Activated effector memory CD4-positive, alpha-beta T cell treated with anti-CD3 and anti-CD28 coated beads, Interleukin-2, amount 50 U/mL, for 16 hours (primary cell): ENCODE results near the gene SPOCK2.
"Not testable (repeated sequence)": the region's sequence is repeated elsewhere in the genome, so short reads cannot be mapped to it uniquely, and the experiment has no call there.

Experiments used
- DNase-seq: peaks from one replicate; pipeline ENCODE4 v3.0.0-alpha.2; 2020

Gene SPOCK2

DNA sequence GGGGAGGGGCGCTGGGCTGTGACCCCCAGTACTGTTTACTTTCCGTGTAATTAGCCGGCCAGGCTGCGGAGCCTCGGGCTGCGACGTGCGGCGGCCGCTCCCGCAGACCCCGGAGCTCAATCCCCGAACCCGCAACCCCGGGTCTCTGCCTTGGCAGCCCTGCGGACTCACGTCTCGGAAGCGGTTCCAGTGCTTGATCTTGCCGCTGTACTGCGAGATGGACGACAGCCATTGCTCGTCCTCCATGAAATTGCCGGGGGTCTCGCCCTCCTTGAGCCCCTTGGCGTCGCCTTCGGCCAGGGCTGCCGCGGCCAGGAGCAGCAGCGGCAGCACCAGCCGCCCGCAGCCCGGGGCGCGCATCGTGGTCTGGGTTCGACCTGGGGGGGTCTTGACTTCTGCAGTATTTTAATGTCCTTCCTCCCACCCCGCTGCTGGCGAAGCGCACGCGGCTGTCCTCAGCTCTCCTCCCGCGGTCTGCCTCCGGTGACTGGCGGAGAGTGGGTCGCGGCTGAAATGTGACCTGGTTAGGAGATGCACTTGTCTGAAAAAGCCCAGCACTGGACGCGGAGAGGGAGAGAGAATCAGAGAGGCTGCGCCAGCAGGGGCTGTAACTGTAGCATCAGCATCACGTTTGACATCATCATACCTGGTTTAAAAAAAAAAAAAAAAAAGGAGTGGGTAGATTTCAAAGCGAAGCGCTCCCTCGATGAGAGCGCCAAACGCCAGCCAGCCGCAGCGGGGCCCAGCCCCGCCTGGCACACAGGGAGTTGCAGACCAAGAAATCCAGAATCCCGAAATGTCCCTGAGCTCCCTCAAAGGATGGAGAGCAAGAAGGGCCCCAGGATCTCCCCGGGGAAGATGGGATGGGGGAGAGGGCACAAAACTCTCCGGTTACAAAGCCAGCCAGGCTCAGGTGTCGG, at the start of gene SPOCK2:
SPOCK2 (minus strand) TSS at position 583 of the 920 bp plus-strand sequence; CDS start at position 360, 223 bp downstream.
- peak; percentile 90 for DNase-seq

- no peak for DNase-seq
Measured at GRCh38 chr10:72137583-72137982, 49.2 kb upstream of the SPOCK2 start.

- not testable (repeated sequence) for DNase-seq
Measured at GRCh38 chr10:72136225-72136624, 47.9 kb upstream of the SPOCK2 start.

DNA sequence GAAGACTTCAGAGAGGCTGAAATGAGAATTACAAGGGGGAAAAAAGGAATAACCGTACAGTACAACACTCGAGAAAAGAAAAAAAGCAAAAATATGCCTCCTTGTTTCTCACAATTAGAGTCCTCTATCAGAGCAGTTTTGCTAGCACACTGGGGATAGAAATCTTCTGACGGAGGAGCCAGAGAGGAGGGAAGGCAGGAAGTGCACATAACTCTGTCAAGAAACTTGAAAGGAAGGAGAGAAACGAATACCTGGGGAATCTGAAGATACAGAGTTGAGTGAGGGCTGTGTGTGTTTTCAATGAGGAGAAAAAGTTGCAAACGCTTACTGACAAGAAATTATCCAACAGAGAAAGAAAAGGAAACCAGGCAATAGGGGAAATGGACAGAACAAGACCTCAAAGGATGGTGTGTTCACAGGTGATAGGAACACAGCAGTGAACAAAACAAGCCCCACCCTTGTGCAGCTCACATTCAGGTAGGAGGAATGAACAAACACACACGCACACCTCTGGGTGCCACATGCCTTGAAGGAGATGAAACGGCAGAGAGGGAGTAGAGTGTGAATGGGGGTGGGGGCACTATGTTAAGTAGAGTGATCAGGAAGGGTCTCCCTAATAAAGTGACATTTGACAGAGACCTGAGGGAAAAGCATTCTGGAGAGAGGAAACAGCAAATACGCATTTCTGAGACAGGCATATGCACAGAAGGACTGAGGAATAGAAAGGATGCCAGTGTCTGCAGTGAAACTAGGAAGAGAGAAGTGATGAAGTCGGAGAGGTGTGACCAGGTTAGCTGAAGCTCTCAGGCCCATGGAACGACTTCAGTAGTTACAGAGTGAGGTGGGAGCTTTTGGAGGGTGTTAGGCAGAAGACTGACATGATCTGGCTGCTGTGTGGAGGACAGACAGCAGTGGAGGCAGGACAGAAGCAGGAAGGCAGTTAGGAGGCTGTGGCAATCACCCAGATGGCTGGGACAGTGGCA, 46.7 kb upstream of the SPOCK2 start:
- no peak for DNase-seq

- DNase-seq: no peak
Measured at GRCh38 chr10:72133517-72133916, 45.2 kb upstream of the SPOCK2 start.

- no peak for DNase-seq
Measured at GRCh38 chr10:72132854-72133253, 44.5 kb upstream of the SPOCK2 start.

DNA sequence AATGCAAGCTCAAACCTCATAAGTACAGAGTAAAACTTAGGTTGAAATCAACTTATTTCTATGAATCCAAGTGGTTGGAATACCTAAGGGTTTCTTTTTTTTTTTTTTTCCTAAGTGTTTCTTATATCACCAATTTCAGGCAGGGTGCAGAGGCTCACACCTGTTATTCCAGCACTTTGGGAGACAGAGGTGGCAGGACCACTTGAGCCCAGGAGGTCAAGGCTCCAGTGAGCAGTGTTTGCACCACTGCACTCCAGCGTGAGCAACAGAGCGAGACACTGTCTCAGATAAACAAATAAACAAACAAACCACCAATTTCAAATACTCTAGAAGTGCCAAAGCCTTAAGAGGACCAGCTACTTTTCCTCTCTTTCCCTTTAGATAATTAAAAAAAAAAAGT, 39.2 kb upstream of the SPOCK2 start:
- DNase-seq: no peak

DNA sequence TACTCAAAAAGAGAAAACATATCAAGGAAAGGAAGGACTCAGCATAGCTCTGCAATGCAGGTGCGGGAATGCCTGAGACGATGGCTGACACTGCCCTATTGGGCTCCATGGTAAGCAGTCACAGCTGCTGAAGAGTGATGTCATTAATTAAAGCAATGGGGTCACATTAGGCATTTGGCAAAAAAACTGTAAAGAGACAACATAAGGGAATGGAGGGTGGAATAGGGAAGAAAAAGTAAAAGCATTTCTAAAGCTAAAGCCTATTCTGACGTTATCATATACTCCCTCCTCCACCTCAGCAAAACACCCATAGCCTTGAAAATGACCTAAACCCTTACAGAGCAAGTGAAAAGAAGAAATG, 38.5 kb upstream of the SPOCK2 start:
- no peak for DNase-seq

- DNase-seq: no peak
Measured at GRCh38 chr10:72126184-72126871, 38.0 kb upstream of the SPOCK2 start.

DNA sequence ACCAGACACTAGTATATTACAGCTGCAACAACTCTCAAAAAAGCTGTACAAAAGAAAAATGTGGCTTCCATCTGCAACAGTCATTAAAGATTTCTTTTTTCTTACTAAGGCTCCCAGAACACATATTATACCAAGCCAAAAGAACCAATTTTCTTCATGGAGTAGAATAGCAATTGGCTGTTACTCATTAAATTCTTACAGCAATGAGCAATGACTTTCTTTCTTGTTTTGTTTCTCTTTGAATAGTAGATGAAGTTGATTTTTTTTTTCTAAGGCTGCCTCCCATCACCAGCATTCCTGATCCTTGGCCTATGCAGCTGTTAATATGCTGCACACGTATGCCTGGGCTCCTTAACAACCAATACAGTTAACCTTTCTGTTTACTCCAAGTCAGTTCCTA, 36.6 kb upstream of the SPOCK2 start:
- no peak for DNase-seq

- no peak for DNase-seq
Measured at GRCh38 chr10:72124381-72124780, 36.0 kb upstream of the SPOCK2 start.

DNA sequence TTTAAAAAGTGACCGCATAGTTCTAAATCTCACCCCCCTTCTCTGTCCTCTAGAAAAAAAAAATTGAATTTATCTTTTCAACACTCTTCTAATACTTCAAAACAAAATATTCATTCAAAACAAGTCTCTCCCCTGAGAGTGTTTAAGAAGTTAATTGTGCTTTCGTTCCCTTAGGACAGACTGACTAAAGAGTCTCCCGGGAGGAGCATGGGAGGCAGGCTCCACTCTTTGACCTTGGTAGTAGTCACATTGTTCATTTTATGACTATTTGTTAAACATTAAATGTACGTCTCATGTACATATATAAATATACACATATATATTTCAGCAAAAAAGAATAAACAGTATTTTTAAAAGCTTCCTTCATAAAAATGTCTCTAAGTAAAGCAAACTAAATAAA, 35.3 kb upstream of the SPOCK2 start:
- DNase-seq: no peak

DNA sequence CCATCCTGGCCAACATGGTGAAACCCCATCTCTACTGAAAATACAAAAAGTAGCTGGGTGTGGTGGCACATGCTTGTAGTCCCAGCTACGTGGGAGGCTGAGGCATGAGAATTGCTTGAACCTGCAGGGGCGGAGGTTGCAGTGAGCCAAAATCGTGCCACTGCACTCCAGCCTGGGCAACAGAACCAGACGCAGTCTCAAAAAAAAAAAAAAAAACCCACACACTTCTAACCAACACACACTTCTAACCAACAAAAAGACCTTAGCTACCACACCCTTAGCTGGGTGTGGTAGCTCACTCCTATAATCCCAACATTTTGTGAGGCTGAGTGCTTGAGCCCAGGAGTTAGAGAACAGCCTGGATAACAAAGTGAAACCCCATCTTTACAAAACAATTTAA, 33.9 kb upstream of the SPOCK2 start:
- DNase-seq: no peak

DNA sequence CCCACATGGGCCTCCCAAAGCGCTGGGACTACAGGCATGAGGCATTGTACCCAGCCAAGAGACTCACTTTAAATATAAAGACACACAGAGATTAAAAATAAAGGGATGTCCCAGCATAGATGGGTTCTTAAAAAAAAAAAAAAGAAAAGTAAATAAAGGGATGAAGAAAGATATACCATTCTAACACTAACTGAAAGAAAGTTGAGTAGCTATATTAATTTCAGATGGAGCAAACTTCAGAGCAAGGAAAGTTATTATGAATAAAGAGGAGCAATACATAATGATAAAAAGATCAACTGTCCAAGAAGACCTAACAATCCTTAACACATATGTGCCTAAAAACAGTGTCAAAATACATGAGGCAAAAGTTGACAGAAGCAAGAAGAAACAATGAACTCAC, 33.0 kb upstream of the SPOCK2 start:
- DNase-seq: no peak

DNA sequence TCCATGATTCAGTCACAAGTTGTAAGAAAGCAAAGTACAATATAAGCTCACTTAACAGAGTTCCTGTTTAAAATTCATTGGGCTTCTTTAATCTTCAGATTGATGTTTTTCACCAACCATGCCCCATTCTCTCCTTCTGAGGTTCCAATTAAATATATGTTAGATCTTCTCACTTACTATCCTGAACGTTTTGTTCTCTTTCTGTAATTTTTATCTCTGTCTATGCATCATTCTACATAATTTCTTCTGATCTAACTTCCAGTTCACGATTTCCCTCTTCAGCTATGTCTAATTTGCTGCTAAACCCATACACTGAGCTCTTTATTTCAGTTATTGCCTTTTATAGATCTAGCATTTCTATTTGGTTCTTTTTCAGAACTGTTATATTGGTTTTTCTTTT, 28.0 kb upstream of the SPOCK2 start:
- no peak for DNase-seq

- no peak for DNase-seq
Measured at GRCh38 chr10:72114706-72115450, 26.5 kb upstream of the SPOCK2 start.

DNA sequence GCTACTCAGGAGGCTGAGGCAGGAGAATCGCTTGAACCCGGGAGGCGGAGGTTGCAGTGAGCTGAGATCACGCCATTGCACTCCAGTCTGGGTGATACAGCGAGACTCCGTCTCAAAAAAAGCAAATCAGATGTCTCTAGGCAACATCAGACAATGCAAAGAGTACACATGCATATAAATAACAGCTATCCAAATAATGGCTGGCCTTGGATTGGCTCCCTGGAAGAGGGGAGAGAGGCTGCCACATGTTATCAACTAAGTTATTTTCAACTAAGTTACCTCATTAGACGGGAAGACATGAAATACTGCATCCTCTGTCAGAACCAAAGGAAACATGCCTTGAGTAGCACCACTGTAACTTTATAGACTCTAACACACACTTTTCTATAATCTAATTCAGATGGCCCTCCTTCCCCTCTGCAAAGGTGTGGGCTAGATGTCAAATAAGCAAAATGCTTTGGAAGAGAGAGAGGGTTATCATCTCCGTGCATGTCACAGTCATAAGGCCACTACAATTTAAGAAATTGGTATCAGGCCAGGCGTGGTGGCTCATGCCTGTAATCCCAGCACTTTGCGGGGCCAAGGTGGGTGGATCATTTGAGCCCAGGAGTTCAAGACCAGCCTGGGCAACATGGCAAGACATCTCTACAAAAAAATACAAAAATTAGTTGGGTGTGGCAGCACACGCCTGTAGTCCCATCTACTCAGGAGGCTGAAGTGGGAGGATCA, 22.5 kb upstream of the SPOCK2 start:
- DNase-seq: no peak

GRCh38 chr10:72109636-72110157, 21.3 kb upstream of the SPOCK2 start:
- DNase-seq: peak; percentile 71

DNA sequence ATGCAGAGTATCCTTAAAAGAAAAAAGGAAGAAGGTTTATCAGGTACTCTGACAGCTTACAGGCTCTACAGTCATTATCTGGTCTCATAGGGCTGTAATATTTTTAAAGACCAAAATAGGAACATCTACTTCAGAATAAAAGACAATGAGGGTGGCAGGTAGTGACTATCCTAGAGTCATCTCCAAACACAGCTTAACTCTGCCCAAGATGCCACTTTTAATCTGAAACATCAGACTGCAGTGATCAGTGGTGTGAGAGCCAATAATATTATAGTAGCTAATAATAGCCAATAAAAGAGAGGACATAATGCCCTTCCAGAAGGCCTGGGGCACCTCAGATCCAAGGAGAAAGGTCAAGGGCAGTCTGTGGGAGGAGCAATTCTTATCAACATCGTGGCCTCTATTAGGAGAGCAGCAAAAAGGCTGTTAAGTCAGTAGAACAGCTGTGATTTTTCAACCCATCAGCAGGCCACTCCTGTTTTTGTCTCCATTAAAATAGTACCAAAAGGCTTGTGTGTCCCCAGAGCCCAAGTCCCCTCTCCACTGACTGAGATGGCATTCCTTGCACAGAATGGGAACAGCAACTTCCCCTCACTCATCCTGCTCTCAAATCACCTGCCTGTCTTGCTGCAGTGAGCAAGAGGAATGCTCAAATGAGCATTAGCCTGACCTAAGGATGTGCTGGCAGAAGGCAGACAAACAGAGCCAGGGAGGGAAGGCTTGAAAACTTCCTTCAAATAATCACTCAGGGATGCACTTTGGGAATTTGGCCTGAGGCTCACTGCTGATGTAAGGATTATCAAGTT, 20.7 kb upstream of the SPOCK2 start:
- no peak for DNase-seq

GRCh38 chr10:72108004-72108370, 19.6 kb upstream of the SPOCK2 start:
- not testable (repeated sequence) for DNase-seq
